Right ventricle myocardium inferior (tissue), 1 donor: ENCODE measurements around the gene CARHSP1. TPM values are rescaled to one million over a fixed set of nuclear protein-coding genes. Genes with fewer than 3 reads are reported as not detected.
"Not testable (repeated sequence)": the region's sequence is repeated elsewhere in the genome, so short reads cannot be mapped to it uniquely, and the experiment has no call there.

Experiments used
- ATAC-seq: fragments of 200-7000 bp; cut with Tn5 transposase; one replicate; pipeline ENCODE4 v1.9.1; 2020; ENCODE audit warnings: mild to moderate bottlenecking, moderate library complexity
- DNase-seq: peaks from one replicate; pipeline ENCODE4 v3.0.0; 2021; ENCODE audit errors: missing footprints
- intact Hi-C: fragments of 100-400 bp; cut with DNase I; formaldehyde crosslinking; loops from one replicate; pipeline ENCODE4 v1.11.0; 2022
- total RNA-seq: library from RNA; stranded (reverse); fragmentation: NEBNext Ultra II Directional; extraction: Animal tissue kit (Norgen Biotek cat#: 25700); gene quantifications from one replicate; pipeline ENCODE4 v1.2.1, GENCODE V29; 2021
- donor health status: DM: no; HTN: yes; CAD: no; lungs with severe emphysema.

The CARHSP1 gene
- total RNA-seq, 1 donor from 2014 or later = 32.7 TPM

DNA sequence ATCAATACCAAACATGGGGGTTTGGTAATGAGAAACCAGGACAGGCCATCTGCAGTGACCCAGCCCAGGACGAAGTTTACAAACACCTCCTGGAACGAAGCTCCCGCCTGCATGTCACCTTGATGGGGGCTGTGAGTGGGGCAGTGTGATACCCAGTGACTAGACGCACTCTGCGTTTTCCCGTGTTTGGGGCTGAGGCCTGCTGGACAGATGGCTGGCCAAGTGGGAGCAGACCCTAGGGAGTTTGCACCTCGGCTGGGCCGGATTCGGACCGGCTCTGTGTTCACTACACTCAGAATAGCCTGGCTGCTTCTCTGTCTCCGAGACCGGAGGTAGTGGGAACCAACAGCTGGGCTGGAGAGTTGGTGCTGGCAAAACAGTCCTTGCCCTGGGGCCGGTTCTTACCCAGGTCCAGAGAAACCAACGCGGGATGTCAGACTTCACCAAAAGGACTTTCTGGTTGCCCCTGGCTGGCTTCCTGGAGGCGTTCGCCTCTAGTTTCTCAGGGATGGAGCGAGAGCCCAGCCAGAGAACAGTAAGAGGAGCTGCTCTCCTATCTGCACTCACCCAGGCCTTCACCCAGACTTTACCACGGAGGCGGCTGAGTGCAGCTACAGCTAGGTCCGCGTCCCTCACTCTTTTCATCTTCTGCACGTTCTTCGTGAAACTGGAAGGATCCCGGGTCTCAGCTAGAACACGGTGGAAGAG is 20.4 kb downstream of the CARHSP1 start:
- ATAC-seq (peak; percentile 23), DNase-seq (no peak)
- intact Hi-C loops = no loop called here

DNA sequence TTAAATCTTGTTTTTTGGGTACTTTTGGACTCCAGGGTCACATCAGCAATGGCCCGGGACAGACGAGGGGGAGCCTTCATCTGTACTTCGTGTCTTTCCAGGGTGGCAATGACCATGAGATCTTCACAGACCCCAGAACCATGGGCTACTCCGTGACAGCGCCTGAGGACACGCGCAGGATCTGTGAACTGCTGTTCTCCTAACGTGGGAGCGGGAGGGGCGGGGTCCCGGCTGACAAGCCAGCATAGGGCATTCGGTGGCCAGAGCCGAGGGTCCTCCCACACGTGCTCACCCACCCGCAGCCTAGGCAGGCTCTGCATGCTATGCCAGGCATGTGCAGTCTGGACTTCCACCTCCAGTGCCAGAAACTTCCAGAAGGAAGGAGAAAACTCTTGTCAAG is 21.2 kb downstream of the CARHSP1 start:
- ATAC-seq (no peak), DNase-seq (no peak)
- intact Hi-C loops = no loop called here

DNA sequence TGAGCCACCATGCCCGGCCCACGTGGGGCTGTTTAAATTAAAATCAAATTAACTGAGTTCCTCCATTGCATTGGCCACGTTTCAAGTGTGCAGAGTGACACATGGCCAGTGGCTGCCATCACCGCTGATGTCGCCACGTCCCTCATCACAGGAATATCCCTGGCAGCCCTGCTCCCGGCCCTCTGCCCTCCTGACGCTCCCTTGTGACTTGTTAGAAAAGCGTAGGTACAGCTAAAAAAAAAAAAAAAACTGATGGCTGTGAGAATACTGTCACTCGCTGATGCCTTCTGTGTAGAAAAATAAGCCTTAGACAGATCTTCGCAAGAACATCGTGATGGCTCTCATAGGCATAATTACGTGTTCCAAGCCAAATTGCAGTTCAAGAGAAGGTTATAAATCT is 21.7 kb downstream of the CARHSP1 start:
- ATAC-seq (no peak), DNase-seq (no peak)
- intact Hi-C loops = no loop called here

DNA sequence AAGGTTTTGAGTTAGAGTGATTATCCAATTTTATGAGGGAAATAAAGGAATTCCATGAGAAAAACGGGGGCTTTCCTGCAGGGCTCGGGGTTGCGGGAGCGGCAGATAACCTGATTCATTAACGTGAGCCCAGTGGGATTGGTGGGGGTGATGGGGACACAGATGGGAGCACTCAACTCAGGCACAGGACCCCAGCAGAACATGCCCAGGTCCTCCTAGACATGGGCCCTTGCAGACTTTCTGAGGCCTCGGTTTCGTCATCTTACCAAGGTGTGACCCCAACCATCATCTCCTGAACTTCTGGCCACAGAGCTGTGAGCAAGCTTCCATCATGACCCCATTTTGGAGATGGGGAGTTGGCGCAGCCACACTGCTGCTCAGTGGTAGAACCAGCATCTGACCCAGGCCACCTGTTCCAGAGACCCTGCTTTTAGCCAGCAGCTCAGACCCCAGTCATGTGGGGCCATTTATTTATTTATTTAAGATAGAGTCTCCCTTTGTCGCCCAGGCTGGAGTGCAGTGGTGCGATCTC is 22.3 kb downstream of the CARHSP1 start:
- no peak for ATAC-seq
- no peak for DNase-seq
- intact Hi-C loops = no loop called here

DNA sequence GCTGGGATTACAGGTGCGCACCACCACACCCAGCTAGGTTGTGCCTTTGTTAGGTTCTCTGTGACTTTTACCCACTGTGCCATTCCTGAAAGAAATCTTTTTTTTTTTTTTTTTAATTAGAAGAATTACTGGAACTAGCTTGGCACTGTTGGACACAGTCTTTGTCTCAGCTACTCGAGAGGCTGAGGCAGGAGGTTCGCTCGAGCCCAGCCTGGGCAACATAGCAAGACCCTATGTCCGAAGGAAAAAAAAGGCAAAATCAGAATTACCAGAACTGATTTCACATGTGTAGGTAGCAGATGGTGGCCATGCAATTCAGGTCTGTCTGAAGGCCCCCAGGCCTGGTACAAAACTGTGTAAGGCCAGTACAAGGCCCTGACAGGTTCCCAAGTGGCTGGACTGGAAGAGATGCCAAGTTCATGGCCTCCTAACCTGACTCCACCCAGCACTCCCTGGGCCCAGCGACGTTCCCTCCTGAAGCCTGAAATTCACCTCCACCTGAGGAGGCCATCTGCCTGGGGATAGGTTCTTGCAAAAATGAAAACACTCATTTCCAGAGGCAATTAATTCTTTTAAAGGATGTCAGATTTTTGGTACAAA is 23.0 kb downstream of the CARHSP1 start:
- no peak for DNase-seq
- intact Hi-C loops = no loop called here
- ATAC-seq = no peak

DNA sequence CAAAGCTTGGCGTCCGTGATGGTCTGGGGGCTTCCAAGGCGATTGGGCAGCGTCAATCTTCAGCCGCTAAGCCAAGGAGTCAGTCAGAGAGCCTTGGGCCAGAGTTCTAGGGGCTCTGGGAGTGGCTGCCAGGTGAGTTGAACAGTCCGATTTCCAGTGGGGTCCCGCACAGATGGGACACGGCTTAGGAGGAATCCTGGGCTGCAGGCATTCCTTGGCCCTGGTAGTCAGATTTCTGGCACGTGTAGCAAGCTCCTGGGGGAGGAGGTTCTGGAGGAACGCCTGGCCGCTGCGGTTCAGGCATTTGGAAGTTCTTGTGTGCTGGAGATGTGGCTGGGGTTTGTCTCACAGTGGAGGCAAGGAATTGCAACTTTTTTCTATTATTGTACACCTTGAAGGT is 25.5 kb downstream of the CARHSP1 start:
- intact Hi-C loops, DNase-seq, ATAC-seq: not testable (repeated sequence)

DNA sequence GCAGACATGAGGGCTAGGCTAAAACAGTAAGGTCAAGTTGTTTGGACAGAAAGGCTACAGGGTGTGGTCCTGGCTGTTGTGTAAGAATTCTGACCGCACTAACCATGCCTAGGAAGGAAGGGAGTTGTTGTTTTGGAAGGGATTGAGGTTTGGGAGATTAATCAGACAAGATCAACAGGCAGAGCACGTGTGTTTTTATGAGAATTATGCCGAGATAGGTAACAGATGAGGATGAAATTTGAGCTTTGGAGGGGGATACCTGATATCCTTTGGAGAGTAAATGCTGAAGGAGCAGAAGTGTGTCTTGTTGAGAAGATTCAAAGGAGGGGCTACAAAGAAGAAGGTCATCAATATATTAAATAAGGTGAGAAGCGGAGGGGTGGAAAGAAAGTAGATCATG is 26.8 kb downstream of the CARHSP1 start:
- ATAC-seq, intact Hi-C loops: not testable (repeated sequence)

DNA sequence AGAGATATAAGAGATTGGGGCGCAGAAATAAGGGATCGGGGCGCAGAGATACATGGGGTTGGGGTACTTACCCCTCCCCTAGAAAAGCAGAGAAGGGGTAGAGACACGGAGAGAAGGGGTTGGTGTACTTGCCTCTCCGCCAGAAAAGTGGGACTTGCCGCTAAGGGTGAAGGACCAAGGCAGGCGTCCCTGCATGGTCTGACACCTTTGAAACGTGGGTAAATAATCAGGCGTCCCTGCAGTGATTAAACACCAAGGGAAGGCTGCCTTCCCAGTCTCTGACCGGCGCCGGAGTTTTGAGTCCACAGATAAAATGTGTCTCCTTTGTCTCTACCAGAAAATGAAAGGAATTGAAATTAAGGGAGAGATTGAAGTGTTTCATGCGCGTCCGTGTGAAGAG is 31.2 kb downstream of the CARHSP1 start:
- DNase-seq, intact Hi-C loops: not testable (repeated sequence)

More for the DNA sequence above, 26.8 kb downstream of the CARHSP1 start:
- not testable (repeated sequence) for DNase-seq

DNA sequence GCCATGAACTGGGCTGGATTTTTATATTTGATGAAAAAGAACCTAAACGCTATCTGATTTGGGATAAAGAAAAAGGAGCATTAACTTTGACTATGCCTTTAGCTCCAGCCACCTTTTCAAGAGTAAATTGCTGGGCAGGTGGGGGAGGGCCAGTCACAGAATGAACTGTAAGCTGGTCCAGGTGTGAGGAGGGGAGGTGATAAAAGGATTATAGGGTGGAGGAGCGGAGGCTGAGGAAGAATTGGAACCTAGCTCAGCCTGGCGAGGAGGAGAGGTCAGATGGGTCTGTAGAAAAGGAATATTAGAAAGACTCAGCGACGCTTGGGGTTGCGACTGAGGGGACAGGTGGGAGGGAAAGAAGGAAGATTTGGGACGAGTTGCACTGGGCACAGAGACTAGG is 32.0 kb downstream of the CARHSP1 start:
- DNase-seq, ATAC-seq, intact Hi-C loops: not testable (repeated sequence)

More for the DNA sequence above, 31.2 kb downstream of the CARHSP1 start:
- not testable (repeated sequence) for ATAC-seq

DNA sequence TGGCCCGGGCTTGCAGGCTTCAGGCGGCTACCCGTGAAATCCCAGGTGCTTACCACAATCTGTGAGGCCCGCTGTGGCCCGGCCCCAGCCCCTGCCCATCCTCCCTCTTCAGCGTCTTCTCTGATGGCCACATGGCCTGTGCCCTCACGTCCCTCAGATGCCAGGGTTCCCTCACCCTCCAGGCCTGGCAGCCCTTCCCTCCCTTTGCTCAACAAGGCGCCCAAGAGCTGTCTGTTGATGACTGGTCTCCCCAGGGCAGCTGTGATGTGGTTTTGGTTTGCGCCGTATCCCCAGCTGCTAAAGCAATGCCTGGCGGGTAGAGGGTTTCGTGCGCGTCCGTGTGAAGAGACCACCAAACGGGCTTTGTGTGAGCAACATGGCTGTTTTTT is 36.1 kb downstream of the CARHSP1 start:
- DNase-seq (no peak), ATAC-seq (no peak)
- intact Hi-C loops = no loop called here

DNA sequence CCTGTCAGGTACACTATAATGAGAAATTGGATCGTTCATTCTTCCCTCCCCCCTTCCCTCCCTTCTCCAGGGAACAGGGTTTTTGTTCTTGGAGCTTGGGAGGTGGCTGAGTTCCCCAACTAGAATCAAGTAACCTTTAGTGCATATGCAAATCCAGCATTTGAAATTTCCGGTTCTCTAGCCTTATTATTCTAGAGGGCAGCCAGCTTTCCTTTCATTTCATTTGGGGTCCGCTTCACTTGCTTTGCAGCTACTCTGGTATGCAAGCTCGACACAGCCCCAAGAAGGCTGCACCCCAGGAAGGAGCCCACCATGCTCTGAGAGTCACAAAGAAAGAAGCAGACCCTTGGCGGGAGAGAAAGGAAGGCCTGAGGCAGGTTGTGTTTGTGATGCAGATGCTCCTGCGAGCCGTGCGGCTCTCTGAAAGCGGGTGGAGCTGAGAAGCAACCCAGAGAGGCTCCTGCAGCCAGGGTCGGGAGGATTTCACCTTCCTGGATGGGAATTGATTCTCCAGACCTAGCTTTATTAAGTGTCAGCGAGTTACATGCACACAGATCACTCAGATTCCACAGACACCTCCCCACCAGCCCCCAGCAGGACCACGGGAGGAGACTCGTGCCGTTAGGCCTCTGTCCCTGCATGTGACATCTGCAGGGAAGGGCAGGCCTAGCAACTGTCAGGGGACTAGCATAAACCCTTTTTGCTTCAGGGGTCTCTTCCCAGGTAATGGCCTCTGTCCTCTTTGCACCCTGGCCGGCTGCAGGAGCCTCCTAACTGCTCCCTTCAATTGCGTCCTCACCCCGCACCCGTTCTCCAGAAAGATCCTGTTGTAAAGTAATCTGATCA is 36.7 kb downstream of the CARHSP1 start:
- no peak for DNase-seq
- ATAC-seq = no peak
- intact Hi-C loops = no loop called here

DNA sequence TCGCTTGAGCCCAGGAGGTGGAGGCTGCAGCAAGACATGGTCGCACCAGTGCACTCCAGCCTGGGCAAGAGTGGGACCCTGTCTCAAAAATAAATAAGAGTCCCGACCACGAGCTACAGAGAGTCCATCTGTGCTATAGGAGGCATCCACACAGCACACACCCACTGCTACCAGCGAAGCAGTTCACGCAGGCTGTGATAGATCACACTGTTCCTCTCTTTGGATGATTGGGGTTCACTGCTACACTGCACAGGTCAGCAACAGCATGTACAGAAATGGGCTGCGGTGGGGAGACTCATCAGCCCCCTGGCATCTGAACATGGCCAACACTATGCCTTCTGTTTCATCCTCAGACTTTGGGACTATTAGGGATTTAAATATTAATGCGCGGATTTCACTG is 37.4 kb downstream of the CARHSP1 start:
- DNase-seq (no peak), ATAC-seq (no peak)
- intact Hi-C loops = no loop called here

DNA sequence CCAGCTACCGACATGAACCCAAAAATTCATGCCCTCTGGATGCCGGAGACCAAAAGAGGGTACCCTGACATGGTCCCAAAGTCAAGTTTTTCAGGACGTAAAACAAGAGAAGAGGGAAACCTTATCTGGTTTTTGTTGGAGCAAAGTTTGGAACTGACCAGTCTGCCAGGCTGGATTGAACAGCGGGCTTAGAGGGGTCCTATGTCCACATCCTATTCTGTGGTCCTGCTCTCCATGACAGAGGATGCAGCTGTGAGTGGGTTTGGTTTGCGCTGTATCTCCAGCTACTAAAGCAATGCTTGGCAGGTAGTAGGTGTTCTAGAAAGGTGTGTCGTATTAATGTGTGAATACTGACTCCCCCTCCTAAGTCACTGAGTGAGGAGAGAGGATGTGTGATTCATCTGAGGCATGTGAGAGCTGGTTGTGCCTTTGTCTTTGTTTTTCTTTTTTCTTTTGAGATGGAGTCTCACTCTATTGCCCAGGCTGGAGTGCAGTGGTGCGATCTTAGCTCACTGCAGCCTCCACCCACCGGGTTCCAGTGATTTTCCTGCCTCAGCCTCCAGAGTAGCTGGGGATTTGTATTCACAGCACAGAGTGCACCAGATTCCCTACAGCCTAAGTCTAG is 40.2 kb downstream of the CARHSP1 start:
- no peak for DNase-seq
- intact Hi-C loops = no loop called here
- no peak for ATAC-seq

DNA sequence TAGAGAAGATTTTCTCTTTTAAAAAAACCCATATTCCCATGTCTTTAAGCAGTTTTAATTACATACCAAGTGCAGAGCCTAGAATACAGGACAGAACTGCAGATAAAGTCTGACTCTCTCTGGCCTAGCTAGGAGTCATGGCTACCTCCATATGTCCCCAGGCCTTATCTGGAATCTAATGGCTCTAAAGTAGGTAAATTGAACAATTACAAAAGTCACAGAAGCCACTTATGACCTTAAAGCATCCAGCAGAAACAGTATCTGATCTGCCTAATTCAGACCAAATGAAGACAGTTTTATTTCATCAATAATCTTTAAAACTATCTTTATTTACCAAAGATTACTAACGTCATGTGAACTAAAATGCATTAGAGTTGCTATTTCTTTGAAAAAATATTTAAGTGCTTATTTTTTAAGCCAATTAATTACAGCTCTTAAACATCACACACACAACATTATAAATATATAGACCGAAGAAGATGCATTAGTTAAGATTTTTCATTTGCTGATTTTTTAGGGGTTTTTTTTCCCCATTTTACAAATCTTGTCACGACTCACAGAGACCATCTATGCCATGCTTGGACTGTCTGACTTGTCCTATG is 42.4 kb downstream of the CARHSP1 start:
- DNase-seq = no peak
- ATAC-seq = no peak
- intact Hi-C loops = no loop called here

DNA sequence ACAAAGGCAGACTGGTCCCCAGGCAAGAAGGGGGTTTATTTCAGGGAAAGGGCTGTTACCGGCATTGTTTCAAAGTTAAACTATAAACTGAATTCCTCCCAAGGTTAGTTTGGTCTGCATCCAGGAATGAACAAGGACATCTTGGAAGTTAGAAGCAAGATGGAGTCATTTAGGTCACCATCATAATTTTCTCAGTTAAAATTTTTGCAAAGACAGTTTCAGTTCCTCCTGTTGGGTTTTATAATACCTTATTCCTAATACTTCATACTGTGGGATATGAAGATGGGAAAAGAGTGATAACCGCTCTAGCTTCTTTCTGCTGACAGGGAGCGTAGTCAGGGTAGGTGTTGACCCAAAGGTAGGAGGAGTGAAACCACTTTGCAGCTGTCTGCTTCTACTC is 46.4 kb downstream of the CARHSP1 start:
- ATAC-seq = no peak
- intact Hi-C loops = no loop called here

DNA sequence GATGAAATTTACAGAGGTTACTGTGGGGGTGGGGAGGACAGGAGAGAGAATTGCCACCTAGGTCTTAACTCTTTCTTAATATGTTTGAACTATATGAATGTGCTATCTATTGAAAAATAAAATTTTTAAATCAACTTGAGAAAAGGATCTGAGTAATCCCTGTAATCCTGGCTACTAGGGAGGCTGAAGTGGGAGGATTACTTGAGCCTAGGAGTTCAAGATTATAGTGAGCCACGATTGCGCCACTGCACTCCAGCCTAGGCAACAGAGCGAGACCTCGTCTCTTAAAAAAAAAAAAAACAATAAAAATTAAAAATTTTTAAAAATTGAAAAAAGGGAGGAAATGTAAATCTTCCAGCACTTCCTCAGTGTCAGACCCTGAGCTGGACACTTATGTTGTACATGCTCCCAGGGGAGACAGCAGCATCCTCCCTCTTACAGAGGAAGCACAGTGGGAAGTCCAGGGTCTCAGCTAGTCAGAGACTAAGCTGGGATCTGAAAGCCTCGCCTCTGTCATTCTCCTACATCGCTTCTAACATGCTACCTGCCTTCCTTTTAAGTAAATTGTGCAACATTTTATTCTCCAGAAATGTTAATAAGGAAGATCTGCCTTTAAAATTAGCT is 49.3 kb downstream of the CARHSP1 start:
- DNase-seq (no peak), ATAC-seq (no peak)
- intact Hi-C loops = no loop called here

More for the DNA sequence above, 46.4 kb downstream of the CARHSP1 start:
- no peak for DNase-seq

DNA sequence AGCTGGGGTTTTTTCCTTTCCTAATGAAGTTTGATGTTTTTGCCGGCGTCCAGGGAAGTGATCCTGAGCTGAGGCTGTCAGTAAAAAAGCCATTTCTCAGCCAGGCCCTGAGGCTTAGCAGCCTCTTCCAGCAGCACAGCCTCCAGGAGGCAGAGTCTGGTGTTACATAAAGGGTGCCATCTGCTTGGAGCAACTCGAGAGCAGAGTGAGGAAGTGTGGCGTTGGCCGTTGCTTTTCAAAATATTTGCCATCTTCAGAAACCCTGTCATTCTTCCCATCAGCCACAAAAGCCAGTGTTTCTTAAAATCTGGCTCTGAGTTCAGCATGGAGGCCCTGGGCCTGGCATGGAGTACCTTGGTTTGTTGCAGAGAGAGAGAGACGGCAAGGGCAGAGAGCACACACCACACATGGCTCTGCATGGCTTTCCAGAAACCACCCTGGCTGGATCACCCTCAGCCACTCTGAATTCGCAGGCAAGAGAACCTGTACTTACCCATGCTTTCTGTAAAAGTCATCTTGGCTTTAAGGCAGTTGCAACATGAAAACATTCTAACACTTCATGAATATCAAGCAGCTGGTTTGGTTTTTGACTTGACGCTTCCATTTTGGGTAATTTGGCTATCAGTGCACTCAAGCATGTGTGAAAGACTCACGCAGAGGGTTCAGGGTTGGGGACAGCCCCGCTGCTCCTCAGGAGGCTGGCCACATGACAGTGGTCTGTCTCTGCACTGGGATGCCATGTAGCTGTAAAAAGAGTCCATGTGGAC is 50.1 kb downstream of the CARHSP1 start:
- ATAC-seq = no peak
- intact Hi-C loops = no loop called here
- no peak for DNase-seq
